ENCODE data around the gene MOGAT3.

MOGAT3 gene

DNA sequence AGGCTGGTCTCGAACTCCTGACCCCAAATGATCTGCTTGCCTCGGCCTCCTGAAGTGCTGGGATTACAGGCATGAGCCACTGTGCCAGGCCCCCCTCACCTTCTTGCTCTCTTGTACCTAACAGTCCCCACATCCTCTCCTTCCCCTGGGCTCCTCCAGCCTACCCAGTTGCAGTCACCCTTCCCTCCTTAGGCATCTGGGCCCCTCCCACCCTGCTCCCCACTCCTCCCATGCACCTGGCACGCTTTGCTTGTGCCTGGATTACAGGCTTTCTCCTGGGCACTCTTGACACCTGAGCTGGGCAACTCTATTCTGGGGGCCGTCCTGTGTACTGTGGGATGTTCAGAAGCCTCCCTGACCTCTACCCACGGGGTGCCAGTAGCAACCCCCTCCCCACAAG lies 33.8 kb upstream of the MOGAT3 start:
- no peaks in the 10 kb centered on the region for H3K36me3 ChIP-seq (ENCODE audit: insufficient read depth)
- H3K9ac ChIP-seq, result no peak overlapping the region
- no peak overlapping the region for H3K27ac ChIP-seq
- H3K27me3 ChIP-seq (ENCODE audit: insufficient read depth, low read depth), result no peaks in the 10 kb centered on the region
- no peak overlapping the region for H2AFZ ChIP-seq (ENCODE audit: low read depth)
- no peaks in the 10 kb centered on the region for H3K4me1 ChIP-seq (ENCODE audit: low read depth, poor library complexity, severe bottlenecking)
- H4K20me1 ChIP-seq (ENCODE audit: insufficient read depth), result no peaks in the 10 kb centered on the region
- TF ChIP-seq, protein P1, sequence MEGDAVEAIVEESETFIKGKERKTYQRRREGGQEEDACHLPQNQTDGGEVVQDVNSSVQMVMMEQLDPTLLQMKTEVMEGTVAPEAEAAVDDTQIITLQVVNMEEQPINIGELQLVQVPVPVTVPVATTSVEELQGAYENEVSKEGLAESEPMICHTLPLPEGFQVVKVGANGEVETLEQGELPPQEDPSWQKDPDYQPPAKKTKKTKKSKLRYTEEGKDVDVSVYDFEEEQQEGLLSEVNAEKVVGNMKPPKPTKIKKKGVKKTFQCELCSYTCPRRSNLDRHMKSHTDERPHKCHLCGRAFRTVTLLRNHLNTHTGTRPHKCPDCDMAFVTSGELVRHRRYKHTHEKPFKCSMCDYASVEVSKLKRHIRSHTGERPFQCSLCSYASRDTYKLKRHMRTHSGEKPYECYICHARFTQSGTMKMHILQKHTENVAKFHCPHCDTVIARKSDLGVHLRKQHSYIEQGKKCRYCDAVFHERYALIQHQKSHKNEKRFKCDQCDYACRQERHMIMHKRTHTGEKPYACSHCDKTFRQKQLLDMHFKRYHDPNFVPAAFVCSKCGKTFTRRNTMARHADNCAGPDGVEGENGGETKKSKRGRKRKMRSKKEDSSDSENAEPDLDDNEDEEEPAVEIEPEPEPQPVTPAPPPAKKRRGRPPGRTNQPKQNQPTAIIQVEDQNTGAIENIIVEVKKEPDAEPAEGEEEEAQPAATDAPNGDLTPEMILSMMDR (conservative IDR thresholded peaks at IDR 0.05; ENCODE audit: low read depth, low read length), result no peak
- H3K4me2 ChIP-seq, result no peak overlapping the region
- no peaks in the 10 kb centered on the region for H3K79me2 ChIP-seq (ENCODE audit: insufficient read depth, low read depth)
- H3K4me3 ChIP-seq (IDR thresholded peaks at IDR 0.05; ENCODE audit: insufficient read depth, low read depth, low read length), result no peak overlapping the region

DNA sequence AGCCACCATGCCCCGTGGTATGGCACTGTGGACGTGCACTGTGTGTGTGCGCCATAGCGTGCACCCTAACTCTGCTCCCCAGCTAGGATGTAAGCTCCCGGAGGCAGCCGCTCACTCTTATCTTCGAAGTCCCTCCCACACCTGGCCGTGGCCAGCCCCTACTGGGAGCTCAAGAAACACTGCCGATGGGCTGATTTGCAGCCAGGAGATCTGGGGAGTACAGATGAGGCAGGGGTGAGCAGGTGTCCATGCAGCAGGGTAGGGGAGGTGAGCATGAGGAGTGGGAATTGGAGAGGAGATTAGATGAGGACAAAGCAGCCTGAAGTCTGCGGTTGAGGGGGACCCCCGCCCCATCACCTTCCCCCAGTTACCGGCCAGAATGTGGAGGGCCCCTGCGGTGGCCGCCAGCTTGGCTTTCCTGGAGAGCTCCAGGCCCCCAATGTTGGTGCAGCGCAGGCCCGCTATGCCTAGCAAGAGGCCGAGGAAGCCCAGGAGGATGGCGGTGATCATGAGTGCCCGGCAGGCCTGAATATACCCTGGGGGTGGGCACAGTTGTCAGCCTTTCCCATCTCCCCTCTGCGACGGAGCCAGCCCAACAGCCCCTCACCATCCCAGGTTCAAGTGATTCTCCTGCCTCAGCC lies 33.2 kb upstream of the MOGAT3 start:
- Histone ChIP-seq H3K27me3 (ENCODE audit: insufficient read depth, low read depth) (no peaks in the 10 kb centered on the region), H4K20me1 (ENCODE audit: insufficient read depth) (no peaks in the 10 kb centered on the region), H3K36me3 (ENCODE audit: insufficient read depth) (no peaks in the 10 kb centered on the region), H2AFZ (ENCODE audit: low read depth) (no peak overlapping the region), H3K79me2 (ENCODE audit: insufficient read depth, low read depth) (no peaks in the 10 kb centered on the region), H3K27ac (no peak overlapping the region), H3K9ac (no peak overlapping the region), H3K4me3 (IDR thresholded peaks at IDR 0.05; ENCODE audit: insufficient read depth, low read depth, low read length) (no peak overlapping the region), H3K4me1 (ENCODE audit: low read depth, poor library complexity, severe bottlenecking) (no peaks in the 10 kb centered on the region), H3K4me2 (no peak overlapping the region)
- TF ChIP-seq, protein P1 (conservative IDR thresholded peaks at IDR 0.05; ENCODE audit: low read depth, low read length), result no peak

DNA sequence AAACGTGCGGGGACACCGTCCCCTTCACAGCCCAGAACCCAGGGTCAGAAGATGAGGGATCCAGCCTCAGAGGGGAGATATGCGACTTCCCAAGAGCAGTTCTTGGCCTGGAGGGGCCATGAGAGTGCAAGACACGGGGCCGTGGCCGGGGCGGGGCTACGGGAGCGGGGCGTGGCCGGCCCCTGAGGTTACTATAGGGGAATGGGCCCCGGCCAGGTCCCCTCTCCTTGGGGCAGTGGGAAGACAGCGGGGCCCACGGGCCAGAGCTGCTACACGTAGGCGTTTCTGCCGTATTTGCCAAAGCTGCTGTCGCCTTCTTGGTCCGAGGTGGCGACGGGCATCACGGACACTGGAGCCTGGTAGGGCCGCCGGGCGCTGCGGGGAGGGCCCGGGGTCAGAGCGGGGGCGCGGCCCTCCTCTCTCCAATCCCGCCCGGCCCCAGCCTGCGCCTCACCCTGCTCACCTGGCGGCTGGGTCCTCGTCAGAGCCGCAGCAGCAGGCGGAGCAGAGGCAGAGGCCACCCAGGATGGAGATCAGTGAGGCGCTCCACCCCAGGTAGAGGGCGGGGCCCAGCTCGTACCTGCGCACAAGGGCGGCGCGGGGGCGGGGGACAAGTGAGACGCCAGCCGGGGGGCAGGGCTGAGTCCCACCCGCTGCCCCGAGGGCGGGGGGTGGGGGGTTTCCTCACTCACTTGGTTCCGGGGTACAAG lies 31.5 kb upstream of the MOGAT3 start:
- Histone ChIP-seq H3K27me3 (ENCODE audit: insufficient read depth, low read depth) (no peaks in the 10 kb centered on the region), H3K79me2 (ENCODE audit: insufficient read depth, low read depth) (no peaks in the 10 kb centered on the region), H3K4me3 (IDR thresholded peaks at IDR 0.05; ENCODE audit: insufficient read depth, low read depth, low read length) (no peak overlapping the region), H3K4me2 (no peak overlapping the region), H2AFZ (ENCODE audit: low read depth) (no peak overlapping the region), H3K9ac (no peak overlapping the region), H4K20me1 (ENCODE audit: insufficient read depth) (no peaks in the 10 kb centered on the region), H3K4me1 (ENCODE audit: low read depth, poor library complexity, severe bottlenecking) (no peaks in the 10 kb centered on the region), H3K27ac (no peak overlapping the region), H3K36me3 (ENCODE audit: insufficient read depth) (no peaks in the 10 kb centered on the region)
- TF ChIP-seq, protein P1 (conservative IDR thresholded peaks at IDR 0.05; ENCODE audit: low read depth, low read length), result no peak

DNA sequence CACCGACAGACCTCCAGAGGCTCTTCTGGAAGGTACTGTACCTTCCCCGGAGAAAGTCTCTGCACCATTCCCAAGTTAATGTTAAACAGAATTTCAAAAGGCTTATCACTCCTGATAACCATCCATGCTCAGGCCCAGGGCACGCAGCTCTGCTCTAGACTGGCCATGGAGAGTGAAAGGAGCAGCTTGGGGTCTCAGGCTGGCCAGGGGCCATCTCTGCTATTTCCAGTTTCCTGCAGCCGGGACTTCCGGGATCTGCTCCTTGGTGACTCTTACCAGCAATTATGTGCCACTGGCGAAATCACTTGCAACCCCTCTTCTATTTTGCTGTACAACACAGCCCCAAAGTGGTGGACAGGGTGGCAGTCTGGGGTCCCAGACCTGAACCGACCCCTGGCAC lies 30.8 kb upstream of the MOGAT3 start:
- no peaks in the 10 kb centered on the region for H3K36me3 ChIP-seq (ENCODE audit: insufficient read depth)
- no peak overlapping the region for H3K4me2 ChIP-seq
- H2AFZ ChIP-seq (ENCODE audit: low read depth), result no peak overlapping the region
- no peaks in the 10 kb centered on the region for H3K4me1 ChIP-seq (ENCODE audit: low read depth, poor library complexity, severe bottlenecking)
- no peaks in the 10 kb centered on the region for H3K27me3 ChIP-seq (ENCODE audit: insufficient read depth, low read depth)
- TF ChIP-seq, protein P1 (conservative IDR thresholded peaks at IDR 0.05; ENCODE audit: low read depth, low read length), result no peak
- no peaks in the 10 kb centered on the region for H3K79me2 ChIP-seq (ENCODE audit: insufficient read depth, low read depth)
- no peaks in the 10 kb centered on the region for H4K20me1 ChIP-seq (ENCODE audit: insufficient read depth)
- H3K4me3 ChIP-seq (IDR thresholded peaks at IDR 0.05; ENCODE audit: insufficient read depth, low read depth, low read length), result no peak overlapping the region
- no peak overlapping the region for H3K27ac ChIP-seq
- H3K9ac ChIP-seq, result no peak overlapping the region
